ENCODE measurements around the gene RTF2.
"Not testable (repeated sequence)": the region's sequence is repeated elsewhere in the genome, so short reads cannot be mapped to it uniquely, and the experiment has no call there.

RTF2 gene

DNA sequence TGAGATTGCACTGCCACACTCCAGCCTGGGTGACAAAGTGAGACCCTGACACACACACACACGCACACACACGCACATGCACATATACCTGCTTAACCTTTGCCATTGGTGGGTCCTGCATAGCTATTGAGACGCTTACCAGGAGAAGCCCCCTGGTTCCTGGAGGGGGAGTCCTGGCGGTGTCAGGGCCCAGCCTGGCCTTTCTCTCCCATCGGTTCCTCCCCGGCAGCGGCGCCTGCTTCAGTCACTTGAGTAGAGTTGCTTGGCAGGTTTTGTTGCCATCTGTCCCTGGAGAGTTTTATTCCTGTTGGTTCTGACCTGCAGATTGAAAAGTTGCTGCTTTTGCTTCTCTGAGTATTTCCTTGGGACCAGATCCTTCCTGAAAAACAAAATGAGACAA lies 35.5 kb downstream of the RTF2 start:
- no peak for DNase-seq

DNA sequence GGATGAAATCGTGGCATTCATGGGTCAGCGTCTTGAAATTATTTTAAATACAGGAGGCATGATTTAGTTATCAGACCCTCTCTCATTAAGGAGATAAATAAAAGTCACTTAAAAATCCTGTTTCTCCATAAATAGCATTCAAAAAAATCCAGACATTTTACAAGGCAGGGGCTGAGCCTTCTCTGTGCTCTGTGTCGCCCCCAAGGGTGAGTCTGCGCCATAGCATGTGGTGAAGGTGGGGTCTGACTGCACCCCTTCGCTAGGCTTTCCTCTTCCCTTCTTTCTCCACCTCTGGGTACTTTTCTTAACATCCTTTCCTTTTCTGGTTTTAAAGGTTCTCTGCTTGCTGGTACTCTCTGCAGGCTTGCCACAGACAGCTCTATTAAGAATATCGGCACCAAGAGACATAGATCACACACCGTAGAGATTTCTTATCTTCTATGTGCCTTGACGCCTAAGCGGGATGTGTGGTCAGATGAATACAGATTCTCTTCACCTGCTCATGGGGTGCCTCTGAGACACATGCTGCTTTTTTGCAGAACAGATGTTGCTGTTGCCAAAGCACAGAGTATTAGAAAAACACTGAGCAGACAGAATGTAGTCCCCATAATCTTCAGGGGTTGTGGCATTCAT lies 36.1 kb downstream of the RTF2 start:
- no peak for DNase-seq

DNA sequence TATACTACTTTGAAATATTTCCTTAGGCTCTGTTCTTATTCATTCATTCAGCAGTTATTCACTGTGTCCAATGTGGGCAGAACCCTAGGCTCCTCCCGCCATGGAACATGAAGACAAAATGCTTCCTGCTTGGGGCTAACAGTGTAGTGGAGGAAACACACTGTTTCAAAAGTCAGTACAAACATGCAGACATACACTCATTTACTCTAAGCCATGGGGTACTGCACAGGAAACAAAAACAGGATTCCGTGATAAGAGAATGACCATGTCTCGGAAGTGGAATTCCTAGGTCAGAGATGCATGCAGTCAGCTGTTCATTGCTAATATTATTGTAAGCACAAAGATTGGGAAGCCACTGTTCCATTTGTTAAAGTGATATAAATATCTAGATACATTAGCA lies 37.7 kb downstream of the RTF2 start:
- no peak for DNase-seq

DNA sequence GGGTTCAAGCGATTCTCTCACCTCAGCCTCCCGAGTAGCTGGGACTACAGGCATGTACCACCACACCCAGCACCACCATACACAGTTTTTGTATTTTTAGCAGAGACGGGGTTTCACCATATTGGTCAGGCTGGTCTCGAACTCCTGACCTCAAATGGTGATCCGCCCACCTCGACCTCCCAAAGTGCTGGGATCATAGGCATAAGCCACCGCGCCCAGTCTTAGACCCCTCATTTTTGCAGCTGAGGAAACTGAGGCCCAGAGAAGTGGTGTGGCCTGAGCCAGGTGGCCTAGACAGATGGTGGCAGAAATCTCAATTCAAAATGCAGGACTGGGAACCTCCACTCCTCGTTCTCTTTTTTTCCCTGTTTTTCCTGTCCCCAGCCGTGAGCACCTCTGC lies 43.5 kb downstream of the RTF2 start:
- no peak for DNase-seq

DNA sequence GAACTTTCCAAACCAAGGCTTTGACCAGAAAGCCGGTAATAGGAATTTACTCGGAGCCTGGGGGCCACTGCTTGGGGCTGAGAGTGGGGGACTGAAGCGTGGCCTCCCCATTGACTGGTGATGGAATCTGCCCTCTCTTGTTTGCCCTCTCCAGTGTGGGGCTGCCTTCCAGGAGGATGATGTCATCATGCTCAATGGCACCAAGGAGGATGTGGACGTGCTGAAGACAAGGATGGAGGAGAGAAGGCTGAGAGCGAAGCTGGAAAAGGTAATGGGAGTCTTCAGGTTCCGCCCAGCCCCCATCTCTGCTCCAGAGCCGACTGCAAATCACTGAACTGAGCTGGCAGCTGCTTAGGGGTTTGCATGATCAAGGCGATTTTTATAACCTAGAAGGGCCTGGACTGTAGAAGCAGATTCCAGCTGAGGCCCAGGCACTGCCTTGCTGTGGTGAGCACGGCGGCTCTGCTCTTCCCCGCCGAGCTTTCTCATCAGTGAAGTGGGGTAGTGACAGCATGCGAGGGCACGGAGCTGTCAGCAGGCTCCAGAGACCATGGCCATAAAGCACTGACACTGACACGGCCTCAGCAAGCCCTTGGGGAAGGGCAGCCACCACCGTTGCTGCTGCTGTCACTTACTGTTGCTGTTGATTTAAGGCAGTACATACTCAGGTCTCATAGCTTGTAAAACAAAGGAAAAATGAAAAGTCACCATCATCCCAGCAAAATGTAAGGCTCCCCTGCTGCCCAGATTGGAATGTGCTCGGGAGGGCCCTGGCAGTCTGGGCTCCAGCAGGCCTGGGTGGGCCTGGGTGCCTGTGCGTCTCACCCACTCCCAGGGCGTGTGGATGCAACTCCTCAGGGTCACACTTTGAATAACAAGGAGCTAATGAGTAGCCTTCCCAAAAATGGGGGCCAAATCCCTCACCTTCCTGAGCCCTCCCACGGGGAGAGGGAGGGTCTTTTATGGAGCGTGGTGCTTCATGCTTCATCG lies 45.0 kb downstream of the RTF2 start:
- DNase-seq = no peak

DNA sequence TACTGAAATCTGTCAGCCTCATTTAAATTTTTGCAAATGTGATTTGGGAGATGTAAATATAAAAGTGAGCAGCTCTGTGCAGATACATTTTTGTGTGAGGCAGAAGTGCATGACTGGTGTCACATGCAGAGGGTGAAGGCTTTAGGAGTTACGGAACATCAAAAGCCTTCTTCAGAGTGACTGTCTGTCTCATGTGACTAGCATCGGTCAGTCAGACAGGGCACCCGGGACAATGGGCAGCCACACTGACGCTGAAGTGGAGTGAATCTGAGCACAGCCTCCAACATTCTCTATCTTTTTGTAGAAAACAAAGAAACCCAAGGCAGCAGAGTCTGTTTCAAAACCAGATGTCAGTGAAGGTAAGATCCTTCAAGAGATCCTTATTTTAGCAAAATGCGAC lies 48.2 kb downstream of the RTF2 start:
- DNase-seq = no peak

DNA sequence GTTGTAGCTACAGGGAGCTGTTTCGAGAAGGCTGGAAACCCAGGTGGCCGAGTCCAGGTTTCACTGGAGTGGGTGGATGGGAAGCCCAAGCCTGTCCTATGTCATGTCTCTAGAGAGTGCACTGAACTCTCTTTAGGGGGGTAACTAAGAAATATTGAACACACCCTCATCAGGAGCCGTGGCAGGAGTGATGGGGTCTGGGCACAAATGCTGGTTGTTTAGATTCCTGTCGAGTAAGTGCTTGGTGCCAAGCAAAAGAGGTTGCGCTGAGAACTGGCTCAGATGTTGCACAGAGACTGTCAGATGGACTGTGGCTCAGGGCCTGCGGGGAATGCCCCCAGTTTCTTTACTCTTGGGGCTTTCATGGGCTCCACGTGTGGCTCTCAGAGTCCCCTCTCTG lies 48.8 kb downstream of the RTF2 start:
- no peak for DNase-seq

DNA sequence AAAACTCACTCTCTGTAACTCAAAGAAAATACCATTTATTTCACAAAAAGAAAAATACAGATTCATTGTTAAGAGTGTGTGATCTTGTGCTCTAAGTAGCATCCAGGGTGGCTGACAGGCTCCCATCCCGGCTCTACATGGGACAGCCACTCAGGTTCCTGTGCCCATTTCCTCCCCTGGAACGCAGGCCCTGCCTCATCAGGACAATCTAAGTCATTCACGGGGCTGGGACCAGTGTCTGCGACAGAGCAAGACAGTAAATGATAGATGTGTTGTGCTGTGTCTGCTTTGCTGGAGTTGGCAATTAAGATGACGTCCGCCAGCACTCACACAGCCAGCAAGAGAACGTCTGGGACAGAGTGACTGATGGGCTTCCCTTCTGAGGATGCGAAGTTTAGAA lies 49.2 kb downstream of the RTF2 start:
- DNase-seq = no peak

DNA sequence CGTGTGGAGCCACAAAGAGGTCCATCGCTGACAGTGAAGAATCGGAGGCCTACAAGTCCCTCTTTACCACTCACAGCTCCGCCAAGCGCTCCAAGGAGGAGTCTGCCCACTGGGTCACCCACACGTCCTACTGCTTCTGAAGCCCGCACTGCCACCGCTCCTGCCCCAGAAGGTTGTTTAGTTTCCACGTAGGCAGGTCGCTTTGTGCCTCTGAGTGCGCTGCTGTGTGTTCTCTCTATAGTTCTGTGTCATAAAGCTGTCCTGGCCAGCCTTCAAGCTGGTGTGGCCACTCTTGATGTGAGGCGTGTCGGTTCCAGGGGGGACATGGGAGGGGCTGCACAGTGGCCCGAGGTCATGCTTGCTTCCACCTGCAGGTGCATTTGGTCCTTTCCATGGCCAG lies 49.7 kb downstream of the RTF2 start:
- DNase-seq = no peak

DNA sequence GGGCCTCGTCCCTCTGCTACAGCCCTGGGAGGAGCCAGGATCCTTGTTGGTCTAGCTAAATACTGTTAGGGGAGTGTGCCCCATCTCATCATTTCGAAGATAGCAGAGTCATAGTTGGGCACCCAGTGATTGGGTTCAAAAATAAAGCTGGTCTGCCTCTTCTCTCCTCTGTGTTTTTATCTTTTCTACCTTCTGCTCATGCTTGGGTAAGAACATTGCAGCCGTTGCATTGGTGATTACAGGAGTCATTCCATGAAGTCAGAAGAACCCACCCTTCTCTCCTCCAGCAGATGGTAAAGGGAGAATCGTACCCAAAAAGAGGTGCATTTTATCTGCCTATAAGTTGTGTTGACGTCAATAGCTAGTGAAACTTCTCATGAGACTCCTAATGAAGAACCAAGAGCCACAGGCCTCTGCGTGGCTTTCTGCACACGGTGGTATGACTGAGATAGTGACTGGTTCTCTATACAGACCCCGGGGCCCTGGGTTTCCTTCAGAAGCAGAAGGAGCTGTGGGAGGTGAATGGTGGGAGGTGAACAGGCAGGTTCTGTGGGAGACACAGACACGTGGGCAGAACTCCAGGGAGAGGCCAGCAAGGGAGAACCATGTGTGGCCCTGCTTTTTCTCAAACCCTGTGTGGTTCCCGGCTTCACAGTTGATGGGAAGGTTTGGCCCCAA lies 50.4 kb downstream of the RTF2 start:
- no peak for DNase-seq

DNA sequence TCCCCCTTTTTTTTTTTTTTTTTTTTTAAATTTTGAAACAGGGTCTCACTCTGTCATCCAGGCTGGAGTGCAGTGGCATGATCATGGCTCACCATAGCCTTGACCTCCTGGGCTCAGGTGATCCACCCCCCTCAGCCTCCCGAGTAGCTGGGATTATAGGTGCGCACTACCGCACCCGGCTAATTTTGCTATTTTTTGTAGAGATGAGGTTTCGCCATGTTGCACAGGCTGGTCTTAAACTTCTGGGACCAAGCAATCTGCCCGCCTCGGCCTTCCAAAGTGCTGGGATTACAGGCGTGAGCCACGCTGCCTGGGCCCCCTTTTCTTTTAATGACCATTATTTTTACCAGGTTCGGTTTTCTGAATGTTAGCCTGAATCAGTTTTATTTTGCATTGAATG lies 51.1 kb downstream of the RTF2 start:
- no peak for DNase-seq

DNA sequence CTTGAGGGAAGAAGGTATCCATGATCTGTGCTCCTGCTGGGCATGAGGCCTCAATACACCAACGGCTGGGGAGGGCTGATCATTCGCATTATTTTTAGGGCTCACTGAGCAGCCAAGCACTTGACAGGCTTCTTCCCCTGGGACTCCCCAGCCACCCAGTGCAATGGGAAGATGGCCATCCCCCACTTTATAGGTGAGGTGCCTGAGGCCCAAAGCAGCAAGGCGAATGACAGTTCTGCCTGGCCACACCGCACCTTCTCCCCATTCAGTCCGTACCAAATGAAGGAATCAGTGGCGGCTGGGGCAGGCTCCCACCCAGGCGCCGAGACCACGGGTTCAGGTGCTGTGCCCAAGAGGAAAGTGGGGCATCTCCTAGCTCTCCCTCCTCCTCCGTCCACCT lies 51.8 kb downstream of the RTF2 start:
- DNase-seq = no peak

DNA sequence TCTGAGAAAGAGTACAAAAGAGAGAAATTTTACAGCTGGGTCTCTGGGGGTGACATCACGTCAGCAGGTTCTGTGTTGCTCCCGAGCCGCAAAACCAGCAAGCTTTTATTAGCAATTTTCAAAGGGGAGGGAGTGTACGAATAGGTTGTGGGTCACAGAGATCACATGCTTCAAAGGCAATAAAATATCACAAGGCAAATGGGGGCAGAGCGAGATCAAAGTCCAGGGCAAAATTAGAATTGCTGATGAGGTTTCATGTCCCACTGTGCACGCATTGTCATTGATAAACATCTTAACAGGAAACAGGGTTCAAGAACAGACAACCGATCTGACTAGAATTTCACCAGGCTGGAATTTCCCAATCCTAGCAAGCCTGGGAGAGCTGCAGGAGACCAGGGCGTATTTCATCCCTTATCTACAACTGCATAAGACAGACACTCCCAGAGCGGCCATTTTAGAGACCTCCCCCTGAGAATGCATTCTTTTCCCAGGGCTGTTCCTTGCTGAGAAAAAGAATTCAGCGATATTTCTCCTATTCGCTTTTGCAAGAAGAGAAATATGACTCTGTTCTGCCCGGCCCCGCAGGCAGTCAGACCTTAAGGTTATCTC lies 52.4 kb downstream of the RTF2 start:
- DNase-seq = not testable (repeated sequence)

DNA sequence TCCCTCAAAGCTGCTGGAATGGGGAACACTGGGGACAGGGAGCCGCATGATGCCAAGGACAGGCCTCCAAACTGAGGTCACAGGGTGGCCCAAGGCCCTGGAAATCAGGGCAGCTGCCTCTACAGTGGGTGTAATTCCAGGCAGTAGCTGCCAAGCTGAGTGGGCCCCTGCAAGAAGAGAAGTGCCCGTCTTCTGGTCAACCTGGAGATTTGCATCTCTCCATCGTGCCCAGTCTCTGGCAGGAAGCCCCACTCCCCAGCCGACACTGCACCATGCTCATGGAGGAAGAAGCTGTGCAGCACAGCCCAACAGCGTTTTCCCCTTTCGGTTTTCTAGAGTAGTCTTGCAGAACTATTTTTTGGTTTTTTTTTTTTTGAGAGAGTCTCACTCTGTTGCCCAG lies 53.9 kb downstream of the RTF2 start:
- no peak for DNase-seq

DNA sequence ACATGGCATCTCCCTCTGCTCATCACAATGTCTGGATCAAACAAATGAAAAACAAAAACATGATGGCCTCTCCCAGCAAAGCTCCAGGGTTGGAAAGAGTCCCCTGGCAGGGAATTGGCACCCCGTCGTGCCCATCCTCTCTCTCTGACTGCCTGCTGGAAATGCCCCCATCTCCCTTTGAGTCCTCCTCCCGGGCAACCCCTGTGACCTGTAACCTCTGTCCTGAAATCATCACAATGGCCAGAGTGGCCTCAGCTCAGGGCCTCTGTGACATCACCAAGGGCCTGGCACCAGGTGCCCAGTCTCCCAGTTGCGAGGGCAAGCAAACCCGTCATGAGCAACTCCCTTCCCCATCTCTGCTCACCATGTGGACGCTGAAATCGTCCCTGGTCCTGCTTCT lies 56.0 kb downstream of the RTF2 start, which contains the start of gene FAM209A:
Gene FAM209A, plus strand, starts transcription at position 301 of the 400 bp plus-strand sequence. Its CDS starts 65 bp downstream, at position 366.
- DNase-seq = not testable (repeated sequence)

DNA sequence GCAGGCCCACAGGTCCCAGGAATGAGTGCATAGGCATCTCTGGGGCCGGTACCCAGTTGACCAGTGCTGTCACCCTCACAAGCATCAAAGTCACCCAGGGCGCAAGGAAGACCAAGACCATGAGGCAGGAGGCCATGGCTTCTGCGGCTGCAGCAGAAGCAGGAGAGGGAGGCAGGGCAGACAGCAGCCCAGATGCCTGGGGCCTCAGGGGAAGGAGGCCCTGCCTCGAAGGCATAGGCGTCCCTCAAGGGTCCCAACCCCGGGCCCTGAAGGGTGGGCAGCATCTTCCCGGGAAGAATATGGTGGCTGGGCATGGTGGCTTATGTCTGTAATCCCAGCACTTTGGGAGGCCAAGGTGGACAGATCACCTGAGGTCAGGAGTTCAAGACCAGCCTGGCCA lies 59.1 kb downstream of the RTF2 start:
- no peak for DNase-seq

DNA sequence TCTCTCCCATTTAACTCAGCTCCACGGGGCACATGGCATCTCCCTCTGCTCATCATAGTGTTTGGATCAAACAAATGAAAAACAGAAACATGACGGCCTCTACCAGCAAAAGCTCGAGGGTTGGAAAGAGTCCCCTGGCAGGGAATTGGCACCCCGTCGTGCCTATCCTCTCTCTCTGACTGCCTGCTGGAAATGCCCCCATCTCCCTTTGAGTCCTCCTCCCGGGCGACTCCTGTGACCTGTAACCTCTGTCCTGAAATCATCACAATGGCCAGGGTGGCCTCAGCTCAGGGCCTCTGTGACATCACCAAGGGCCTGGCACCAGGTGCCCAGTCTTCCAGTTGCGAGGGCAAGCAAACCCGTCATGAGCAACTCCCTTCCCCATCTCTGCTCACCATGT lies 64.5 kb downstream of the RTF2 start, which contains the start of gene FAM209B:
Gene FAM209B, plus strand, starts transcription at position 301 of the 400 bp plus-strand sequence. Its CDS starts 96 bp downstream, at position 397.
- DNase-seq = not testable (repeated sequence)

DNA sequence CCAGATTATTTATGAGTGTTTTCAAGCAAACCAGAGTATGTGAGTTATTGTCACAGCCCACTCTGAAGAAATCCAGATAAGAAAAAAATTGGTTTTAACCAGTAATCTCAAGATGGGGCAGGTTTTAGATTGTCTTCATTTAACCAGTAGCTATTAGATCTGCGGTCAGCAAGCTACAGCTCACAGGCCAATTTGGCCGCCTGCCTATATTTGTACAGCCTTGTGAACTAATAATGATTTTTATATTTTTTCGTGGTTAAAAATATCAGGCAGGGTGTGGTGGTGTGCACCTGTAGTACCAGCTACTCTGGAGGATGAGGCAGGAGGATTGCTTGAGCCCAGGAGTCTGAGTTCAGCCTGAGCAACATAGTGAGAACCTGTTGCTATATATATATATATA lies 69.6 kb downstream of the RTF2 start:
- DNase-seq = no peak

DNA sequence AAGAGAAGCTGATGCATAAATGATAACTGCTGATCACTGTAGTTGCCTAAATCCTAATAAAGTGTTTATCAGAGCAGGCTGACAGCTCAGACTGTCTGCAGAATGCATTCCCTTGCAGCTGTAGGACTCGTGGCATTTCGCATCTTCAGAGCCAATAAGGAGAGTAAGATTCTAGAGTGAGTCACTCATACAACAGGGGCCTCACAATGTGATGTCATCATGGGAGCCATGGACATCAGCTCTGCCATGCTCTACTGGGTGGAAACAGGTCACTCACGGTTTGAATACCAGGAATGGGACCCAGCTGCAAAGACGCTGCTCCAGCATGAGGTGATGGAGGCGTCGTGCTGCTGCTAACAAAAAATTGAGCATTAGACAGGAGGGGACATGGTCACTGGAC lies 72.0 kb downstream of the RTF2 start:
- DNase-seq = no peak

DNA sequence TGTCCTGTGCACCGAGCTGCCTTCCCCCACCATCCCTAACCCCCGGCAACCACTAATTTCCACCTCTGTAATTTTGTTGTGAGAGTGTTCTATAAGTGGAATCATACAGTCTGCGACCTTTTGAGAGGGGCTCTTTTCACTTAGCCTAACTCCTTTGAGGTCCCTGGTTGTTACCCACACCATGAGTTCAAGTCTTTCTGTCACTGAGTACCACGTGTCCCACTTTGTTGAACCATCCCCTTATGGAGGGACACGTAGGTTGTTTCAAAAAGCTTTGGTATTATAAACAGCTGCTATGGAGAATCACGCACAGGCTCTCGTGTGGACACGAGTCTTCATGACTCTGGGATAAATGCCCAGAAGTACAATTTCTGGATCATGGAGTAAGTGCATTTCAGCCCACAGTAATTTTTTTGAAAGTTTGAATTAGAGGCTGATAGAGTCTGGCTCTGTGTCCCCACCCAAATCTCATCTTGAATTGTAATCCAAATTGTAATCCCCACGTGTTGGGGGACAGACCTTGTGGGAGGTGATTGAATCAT lies 74.1 kb downstream of the RTF2 start:
- no peak for DNase-seq

DNA sequence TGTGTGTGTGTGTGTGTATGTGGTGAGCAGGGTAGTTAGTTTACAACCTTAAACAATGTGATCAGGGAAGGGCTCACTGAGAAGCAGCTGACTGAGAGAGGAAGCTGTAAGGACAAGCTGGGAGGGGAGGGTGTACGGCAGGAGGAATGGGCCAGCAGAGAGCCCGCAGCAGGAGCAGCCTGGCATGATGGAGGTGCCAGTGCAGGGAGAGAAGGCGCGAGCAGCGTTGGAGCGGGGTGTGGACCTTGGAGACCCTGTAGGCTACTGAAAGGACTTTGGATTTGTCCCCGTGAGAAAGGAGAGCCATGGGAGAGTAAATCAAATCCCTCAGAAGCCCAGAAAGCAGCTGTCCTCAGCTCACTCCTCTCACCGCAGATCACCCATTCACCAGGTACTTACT lies 83.1 kb downstream of the RTF2 start:
- DNase-seq = no peak

DNA sequence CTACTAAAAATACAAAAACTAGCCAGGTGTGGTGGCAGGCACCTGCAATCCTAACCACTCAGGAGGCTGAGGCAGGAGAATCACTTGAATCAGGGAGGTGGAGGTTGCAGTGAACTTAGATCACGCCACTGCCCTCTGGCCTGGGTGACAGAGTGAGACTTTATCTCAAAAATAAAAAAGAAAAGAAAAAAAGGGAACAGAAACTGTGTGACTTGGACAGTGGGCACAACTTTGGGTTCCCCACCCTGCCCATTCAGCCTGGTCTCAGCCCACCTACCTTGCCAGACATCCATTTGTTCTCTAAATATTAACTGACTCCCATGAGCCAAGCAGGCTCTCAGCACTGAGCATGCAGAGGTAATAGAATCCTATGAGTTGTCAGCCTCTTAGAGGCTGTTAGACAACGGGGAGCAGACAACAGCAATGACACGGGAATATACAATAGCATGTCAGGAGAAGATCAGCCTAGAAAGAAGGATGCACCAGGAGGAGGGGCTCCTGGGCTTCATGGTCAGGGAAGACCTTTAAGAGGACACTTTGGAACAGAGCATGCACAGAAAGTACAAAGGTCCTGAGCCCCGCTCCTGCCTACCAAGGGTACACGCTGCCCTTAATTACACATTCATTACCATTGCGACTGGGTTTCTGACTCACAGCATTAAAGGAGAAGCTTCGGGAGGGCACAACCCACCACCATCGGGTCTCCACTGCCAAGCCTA lies 84.6 kb downstream of the RTF2 start:
- no peak for DNase-seq

All from activated CD4-positive, CD25-positive, alpha-beta regulatory T cell treated with anti-CD3 and anti-CD28 coated beads, Interleukin-2, amount 50 U/mL, for 72 hours (primary cell).